Inflammatory macrophage treated with lipopolysaccharide for 1 hour (primary cell): ENCODE data around the gene PDIA3.
"Not testable (repeated sequence)": the region's sequence is repeated elsewhere in the genome, so short reads cannot be mapped to it uniquely, and the experiment has no call there.

ENCODE experiments used
- DNase-seq, 2 donors: peaks; one replicate each; pipeline ENCODE4 v3.0.0-alpha.2; 2020 to 2022

PDIA3 gene

GRCh38 chr15:43746245-43746902, at the start of gene PDIA3:
Gene PDIA3 (plus strand): TSS chr15:43746438. CDS start chr15:43746540, 102 bp downstream.
- peak; percentile 85 to 91 for DNase-seq

- no peak for DNase-seq
These were observed 44.1 kb upstream of the PDIA3 start for GRCh38 chr15:43702174-43702573.

- no peak for DNase-seq
These were observed 43.4 kb upstream of the PDIA3 start for GRCh38 chr15:43702701-43703424.

GRCh38 chr15:43710431-43711131, 35.7 kb upstream of the PDIA3 start:
- not testable (repeated sequence) for DNase-seq

GRCh38 chr15:43723151-43723550, 23.1 kb upstream of the PDIA3 start:
- no peak for DNase-seq

GRCh38 chr15:43726306-43726705, 19.9 kb upstream of the PDIA3 start:
- DNase-seq: not testable (repeated sequence)

- DNase-seq: not testable (repeated sequence)
These were observed 18.0 kb upstream of the PDIA3 start for GRCh38 chr15:43728053-43728725.

GRCh38 chr15:43735416-43735815, 10.8 kb upstream of the PDIA3 start:
- DNase-seq: no peak

GRCh38 chr15:43746903-43747309, 668 bp downstream of the PDIA3 start:
- DNase-seq: peak; percentile 49 to 69

- DNase-seq: no peak
These were observed 2.1 kb downstream of the PDIA3 start for GRCh38 chr15:43748376-43748775.

GRCh38 chr15:43749690-43750345, 3.6 kb downstream of the PDIA3 start:
- DNase-seq: peak; percentile 28 to 70

GRCh38 chr15:43751885-43752284, 5.6 kb downstream of the PDIA3 start:
- no peak for DNase-seq

- no peak for DNase-seq
These were observed 16.6 kb downstream of the PDIA3 start for GRCh38 chr15:43762824-43763223.

GRCh38 chr15:43763819-43764446, 17.7 kb downstream of the PDIA3 start:
- no peak for DNase-seq

- peak; percentile 44 to 81 for DNase-seq
These were observed 23.5 kb downstream of the PDIA3 start for GRCh38 chr15:43769584-43770228.

GRCh38 chr15:43771816-43772215, 25.6 kb downstream of the PDIA3 start:
- DNase-seq: peak; percentile 29 to 47

- no peak for DNase-seq
These were observed 26.4 kb downstream of the PDIA3 start for GRCh38 chr15:43772624-43773023.

GRCh38 chr15:43774062-43774461, 27.8 kb downstream of the PDIA3 start:
- no peak for DNase-seq

- no peak for DNase-seq
These were observed 29.2 kb downstream of the PDIA3 start for GRCh38 chr15:43775411-43775965.

- no peak for DNase-seq
These were observed 30.0 kb downstream of the PDIA3 start for GRCh38 chr15:43776101-43776717.
